GM23338 (cell line): ENCODE measurements around the gene SLK.

Experiments used
- CTCF ChIP-seq, 2 experiments: fragments of 200-600 bp in 1 of 2; sonication (generic) in 1 of 2; conservative IDR thresholded peaks; 2 replicates each; pipeline versions ENCODE4 v1.5.1 to v1.6.1; 2016 to 2017; ENCODE audit warnings: antibody characterized with exemption in 2 of 2, low read depth in 2 of 2, mild to moderate bottlenecking in 2 of 2, moderate library complexity in 1 of 2
- EZH2 ChIP-seq: fragments of 200-600 bp; sonication (generic); IDR thresholded peaks from one replicate; pipeline ENCODE4 v1.8.0; 2017; ENCODE audit warnings: antibody characterized with exemption, mild to moderate bottlenecking, low read depth; ENCODE audit not compliant: unreplicated experiment
- EZH2phosphoT487 ChIP-seq: fragments of 200-600 bp; sonication (generic); IDR thresholded peaks from one replicate; pipeline ENCODE4 v1.8.1; 2018; ENCODE audit warnings: antibody characterized with exemption; ENCODE audit not compliant: unreplicated experiment
- NANOG ChIP-seq: IDR thresholded peaks from 2 replicates; pipeline ENCODE4 v1.6.1; 2016; ENCODE audit warnings: antibody characterized with exemption, borderline replicate concordance
- POLR2AphosphoS5 ChIP-seq: IDR thresholded peaks from 2 replicates; pipeline ENCODE4 v1.6.1; 2016; ENCODE audit warnings: antibody characterized with exemption, low read depth
- STAT1 ChIP-seq: IDR thresholded peaks from one replicate; pipeline ENCODE4 v1.6.1; 2016; ENCODE audit warnings: antibody characterized with exemption; ENCODE audit not compliant: unreplicated experiment

GRCh38 chr10:104049504-104050250 lies 82.7 kb downstream of the SLK start:
- TF ChIP-seq CTCF (conservative IDR thresholded peaks at IDR 0.05; ENCODE audit: low read depth in 2 of 2) = no peak
- no peak for TF ChIP-seq EZH2
- TF ChIP-seq POLR2AphosphoS5 = no peak
- no peak for TF ChIP-seq NANOG
- no peak for TF ChIP-seq STAT1
- TF ChIP-seq EZH2phosphoT487 = no peak
